ENCODE data around the gene PITX2.

- TF ChIP-seq CTCF (conservative IDR thresholded peaks at IDR 0.05 in 1 of 2, IDR thresholded peaks at IDR 0.05 in 1 of 2; ENCODE audit: extremely low read depth in 1 of 2, insufficient read depth in 1 of 2, low read depth in 1 of 2, low read length in 2 of 2) (no peak), EZH2 (IDR thresholded peaks at IDR 0.05; ENCODE audit: borderline replicate concordance, low read length) (peak; percentile 62)
Observed at GRCh38 chr4:110611968-110612447, 10.9 kb downstream of the PITX2 start.

Measured in mammary epithelial cell (primary cell).